ENCODE measurements around the gene CYREN.

Gene CYREN

GRCh38 chr7:135169964-135170273 is 588 bp downstream of the CYREN start:
- no peak for DNase-seq (ENCODE audit: low read depth)
- H3K4me3 ChIP-seq (ENCODE audit: low read length), result peak overlapping the region; percentile 73
- TF ChIP-seq CTCF (IDR thresholded peaks at IDR 0.05; ENCODE audit: insufficient read depth, low read depth, low read length, missing control alignments), result no peak

GRCh38 chr7:135169141-135169963 is 1.2 kb downstream of the CYREN start:
- peak overlapping the region; percentile 73 for H3K4me3 ChIP-seq (ENCODE audit: low read length)
- peak; percentile 94 for DNase-seq (ENCODE audit: low read depth)
- TF ChIP-seq CTCF (IDR thresholded peaks at IDR 0.05; ENCODE audit: insufficient read depth, low read depth, low read length, missing control alignments), result peak; percentile 21

GRCh38 chr7:135168489-135169140 is 1.9 kb downstream of the CYREN start:
- H3K4me3 ChIP-seq (ENCODE audit: low read length), result no peak overlapping the region

DNA sequence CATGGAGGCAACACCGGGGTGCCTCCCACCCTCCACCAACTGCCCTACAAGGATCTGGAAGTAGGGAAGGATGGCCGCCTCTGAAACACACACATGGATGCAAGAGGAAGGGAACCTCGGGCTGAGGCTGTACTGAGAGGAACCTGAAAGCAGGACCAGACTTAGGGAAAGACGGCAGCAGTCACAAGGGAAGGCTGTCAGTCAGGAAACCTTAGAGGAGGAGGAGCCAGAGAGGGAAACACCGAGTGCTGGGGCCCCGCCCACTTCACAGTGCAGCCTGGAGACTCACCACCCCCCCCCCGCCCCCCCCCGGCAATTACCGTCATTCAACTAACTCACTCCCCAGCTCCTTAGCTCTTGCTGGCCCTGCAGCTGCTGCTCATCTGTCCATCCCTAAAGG is 2.5 kb downstream of the CYREN start:
- no peak for TF ChIP-seq CTCF (IDR thresholded peaks at IDR 0.05; ENCODE audit: insufficient read depth, low read depth, low read length, missing control alignments)
- no peak overlapping the region for H3K4me3 ChIP-seq (ENCODE audit: low read length)
- DNase-seq (ENCODE audit: low read depth), result no peak

More at GRCh38 chr7:135168489-135169140, 1.9 kb downstream of the CYREN start:
- TF ChIP-seq CTCF (IDR thresholded peaks at IDR 0.05; ENCODE audit: insufficient read depth, low read depth, low read length, missing control alignments), result no peak
- DNase-seq (ENCODE audit: low read depth), result no peak

GRCh38 chr7:135167365-135167917 is 3.1 kb downstream of the CYREN start:
- DNase-seq (ENCODE audit: low read depth), result no peak
- no peak overlapping the region for H3K4me3 ChIP-seq (ENCODE audit: low read length)
- no peak for TF ChIP-seq CTCF (IDR thresholded peaks at IDR 0.05; ENCODE audit: insufficient read depth, low read depth, low read length, missing control alignments)

GRCh38 chr7:135166338-135166990 is 4.0 kb downstream of the CYREN start:
- TF ChIP-seq CTCF (IDR thresholded peaks at IDR 0.05; ENCODE audit: insufficient read depth, low read depth, low read length, missing control alignments), result no peak
- no peak for DNase-seq (ENCODE audit: low read depth)
- no peak overlapping the region for H3K4me3 ChIP-seq (ENCODE audit: low read length)
